Measurements from ENCODE around the gene COL13A1.

Gene COL13A1

DNA sequence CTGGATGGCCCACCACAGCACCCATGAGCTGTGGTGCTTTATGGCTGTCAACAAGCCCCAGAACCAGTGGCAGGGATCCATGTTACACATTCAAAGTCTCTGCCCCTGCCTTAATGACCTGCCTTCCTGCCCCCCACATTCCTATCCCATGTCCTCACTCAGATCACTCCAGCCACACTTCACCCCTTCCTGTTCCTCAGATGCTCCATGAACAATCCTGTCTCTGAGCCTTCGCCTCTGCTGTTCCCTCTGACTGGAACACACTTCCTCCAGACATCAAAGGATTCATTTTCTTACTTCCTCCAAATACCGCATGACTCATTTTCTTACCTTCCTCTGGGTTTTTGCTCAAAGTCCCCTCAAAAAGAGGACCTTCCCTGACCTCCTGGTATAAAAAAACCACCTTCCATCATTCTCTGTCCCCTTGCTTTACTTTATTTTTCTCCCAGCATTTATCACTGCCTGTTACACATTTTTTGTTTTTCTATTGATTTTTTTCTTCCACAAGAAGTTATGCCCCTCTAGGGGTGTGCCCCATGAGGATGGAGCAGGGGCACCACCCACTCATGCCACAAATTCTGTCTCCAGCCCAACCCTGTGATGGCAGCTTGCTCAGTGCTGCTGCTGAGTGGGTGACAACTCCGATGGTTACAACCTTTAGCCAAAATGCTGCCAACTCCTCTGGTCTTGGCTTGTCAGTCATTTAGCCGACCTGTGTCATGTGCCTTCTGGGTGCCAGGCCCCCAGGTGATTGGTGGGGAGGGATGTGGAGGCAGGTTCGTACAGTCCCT lies 18.2 kb downstream of the COL13A1 start:
- Histone ChIP-seq H3K4me3 (replicated peaks; ENCODE audit: low read depth, low read length) (no peak overlapping the region), H3K27me3 (replicated peaks; ENCODE audit: control insufficient read depth, insufficient read depth, low read length) (no peaks in the 10 kb centered on the region; the same call in none of the 2 replicates), H3K36me3 (ENCODE audit: control insufficient read depth, insufficient read depth, low read length) (no peaks in the 10 kb centered on the region)
- DNase-seq (ENCODE audit: extremely low read depth, insufficient read length) = no peak
- TF ChIP-seq, protein P1, sequence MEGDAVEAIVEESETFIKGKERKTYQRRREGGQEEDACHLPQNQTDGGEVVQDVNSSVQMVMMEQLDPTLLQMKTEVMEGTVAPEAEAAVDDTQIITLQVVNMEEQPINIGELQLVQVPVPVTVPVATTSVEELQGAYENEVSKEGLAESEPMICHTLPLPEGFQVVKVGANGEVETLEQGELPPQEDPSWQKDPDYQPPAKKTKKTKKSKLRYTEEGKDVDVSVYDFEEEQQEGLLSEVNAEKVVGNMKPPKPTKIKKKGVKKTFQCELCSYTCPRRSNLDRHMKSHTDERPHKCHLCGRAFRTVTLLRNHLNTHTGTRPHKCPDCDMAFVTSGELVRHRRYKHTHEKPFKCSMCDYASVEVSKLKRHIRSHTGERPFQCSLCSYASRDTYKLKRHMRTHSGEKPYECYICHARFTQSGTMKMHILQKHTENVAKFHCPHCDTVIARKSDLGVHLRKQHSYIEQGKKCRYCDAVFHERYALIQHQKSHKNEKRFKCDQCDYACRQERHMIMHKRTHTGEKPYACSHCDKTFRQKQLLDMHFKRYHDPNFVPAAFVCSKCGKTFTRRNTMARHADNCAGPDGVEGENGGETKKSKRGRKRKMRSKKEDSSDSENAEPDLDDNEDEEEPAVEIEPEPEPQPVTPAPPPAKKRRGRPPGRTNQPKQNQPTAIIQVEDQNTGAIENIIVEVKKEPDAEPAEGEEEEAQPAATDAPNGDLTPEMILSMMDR (IDR thresholded peaks at IDR 0.05; ENCODE audit: insufficient read depth, low read length, poor library complexity, severe bottlenecking) = no peak

DNA sequence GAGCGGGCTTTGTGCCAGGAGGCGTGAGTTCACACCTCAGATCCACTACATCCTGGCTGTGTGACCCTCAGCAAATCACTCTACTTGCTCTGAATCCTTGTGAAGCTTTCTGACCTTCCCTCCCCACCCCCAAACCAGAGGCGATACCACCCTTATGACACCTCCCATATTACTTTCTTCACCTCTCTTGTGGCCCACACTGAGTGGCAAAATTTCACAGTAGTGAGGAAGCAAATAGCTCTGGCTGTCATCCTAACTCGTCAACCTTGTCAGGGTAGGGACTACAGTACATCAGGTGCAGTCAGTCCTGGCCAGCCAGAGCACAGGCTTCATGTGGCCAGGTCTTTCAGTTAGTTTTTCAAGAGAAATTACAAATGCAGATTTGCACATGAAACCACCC lies 19.1 kb downstream of the COL13A1 start:
- Histone ChIP-seq H3K36me3 (ENCODE audit: control insufficient read depth, insufficient read depth, low read length) (no peaks in the 10 kb centered on the region), H3K4me3 (replicated peaks; ENCODE audit: low read depth, low read length) (no peak overlapping the region), H3K27me3 (replicated peaks; ENCODE audit: control insufficient read depth, insufficient read depth, low read length) (no peaks in the 10 kb centered on the region; the same call in none of the 2 replicates)
- DNase-seq (ENCODE audit: extremely low read depth, insufficient read length) = no peak
- TF ChIP-seq, protein P1 (IDR thresholded peaks at IDR 0.05; ENCODE audit: insufficient read depth, low read length, poor library complexity, severe bottlenecking) = no peak

DNA sequence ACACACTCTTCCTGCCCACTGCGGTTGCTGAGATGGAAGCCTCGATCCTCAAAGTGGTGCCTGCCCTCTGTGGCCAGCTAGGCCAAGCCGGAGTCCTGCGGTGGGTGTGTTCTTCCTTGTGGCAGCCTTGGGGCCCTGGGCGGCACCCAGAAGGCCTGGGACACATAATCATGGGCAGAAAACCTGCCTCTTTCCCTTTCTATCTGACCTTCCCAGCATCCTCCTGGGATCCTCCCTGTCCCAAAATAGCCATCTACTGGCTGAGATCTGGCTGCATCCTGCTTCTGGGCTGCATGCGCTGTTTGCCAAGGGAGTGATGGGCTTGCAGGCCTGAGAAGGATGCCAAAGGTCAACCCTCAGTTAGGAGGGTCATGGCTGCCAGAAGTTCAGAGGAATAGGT lies 23.9 kb downstream of the COL13A1 start:
- DNase-seq (ENCODE audit: extremely low read depth, insufficient read length) = no peak
- Histone ChIP-seq H3K4me3 (replicated peaks; ENCODE audit: low read depth, low read length) (no peak overlapping the region), H3K36me3 (ENCODE audit: control insufficient read depth, insufficient read depth, low read length) (no peaks in the 10 kb centered on the region), H3K27me3 (replicated peaks; ENCODE audit: control insufficient read depth, insufficient read depth, low read length) (no peaks in the 10 kb centered on the region; the same call in none of the 2 replicates)
- TF ChIP-seq, protein P1 (IDR thresholded peaks at IDR 0.05; ENCODE audit: insufficient read depth, low read length, poor library complexity, severe bottlenecking) = no peak

DNA sequence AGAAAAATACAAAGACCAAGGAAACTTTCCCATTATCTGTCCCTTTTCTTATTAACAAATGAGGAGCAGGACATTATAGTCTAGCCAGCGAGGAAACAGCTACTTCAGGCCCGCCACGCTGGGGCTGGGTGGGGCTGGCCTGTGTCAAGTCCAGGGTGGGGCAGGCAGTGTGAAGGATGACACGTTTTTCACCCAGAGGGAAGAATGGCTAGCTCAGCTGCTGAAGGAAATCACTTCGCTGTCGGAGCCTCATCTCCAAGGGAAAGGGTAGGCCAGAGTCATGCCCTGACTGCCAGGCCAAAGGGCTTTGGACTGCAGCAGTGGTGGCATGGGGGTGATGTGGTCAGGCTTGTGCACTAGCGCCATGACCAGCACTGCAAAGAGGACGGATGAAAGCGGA lies 24.4 kb downstream of the COL13A1 start:
- Histone ChIP-seq H3K4me3 (replicated peaks; ENCODE audit: low read depth, low read length) (no peak overlapping the region), H3K27me3 (replicated peaks; ENCODE audit: control insufficient read depth, insufficient read depth, low read length) (no peaks in the 10 kb centered on the region; the same call in none of the 2 replicates), H3K36me3 (ENCODE audit: control insufficient read depth, insufficient read depth, low read length) (no peaks in the 10 kb centered on the region)
- DNase-seq (ENCODE audit: extremely low read depth, insufficient read length) = no peak
- TF ChIP-seq, protein P1 (IDR thresholded peaks at IDR 0.05; ENCODE audit: insufficient read depth, low read length, poor library complexity, severe bottlenecking) = no peak

DNA sequence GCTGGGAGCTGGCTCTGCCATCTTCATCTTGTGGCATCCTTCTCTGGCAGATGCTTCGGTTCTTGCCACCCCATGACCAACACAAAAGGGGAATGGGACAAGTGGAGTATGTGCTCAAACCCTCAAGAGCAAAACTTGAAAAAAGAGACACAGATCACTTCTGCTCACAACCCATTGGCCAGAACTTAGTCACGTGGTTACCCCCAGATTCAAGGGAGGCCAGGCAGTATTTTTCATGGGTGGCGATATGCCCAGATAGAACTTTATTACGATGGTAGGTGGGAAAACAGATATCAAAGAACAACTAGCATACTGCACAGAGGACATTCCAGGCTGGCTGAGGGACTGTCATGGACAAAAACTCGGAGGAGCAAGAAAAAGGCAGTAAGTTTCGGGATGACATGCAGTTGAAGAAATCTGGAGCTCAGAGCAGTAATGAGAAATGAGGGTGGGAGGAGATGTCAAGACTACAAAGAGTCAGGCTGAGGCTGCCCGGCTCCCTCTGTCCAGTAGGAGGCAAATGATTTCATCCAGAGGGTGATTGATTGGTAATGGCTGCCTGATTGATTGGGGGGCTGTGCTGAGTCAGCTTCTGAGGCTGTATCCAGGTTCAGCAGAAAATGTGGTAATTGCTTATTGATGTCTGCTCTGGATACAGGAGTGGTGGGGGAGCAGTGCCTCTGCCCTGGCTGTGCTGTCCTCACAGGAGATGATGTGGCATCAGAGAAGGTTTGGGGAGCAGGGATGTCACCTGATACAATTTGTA lies 25.3 kb downstream of the COL13A1 start:
- no peak for DNase-seq (ENCODE audit: extremely low read depth, insufficient read length)
- Histone ChIP-seq H3K4me3 (replicated peaks; ENCODE audit: low read depth, low read length) (no peak overlapping the region), H3K36me3 (ENCODE audit: control insufficient read depth, insufficient read depth, low read length) (no peaks in the 10 kb centered on the region), H3K27me3 (replicated peaks; ENCODE audit: control insufficient read depth, insufficient read depth, low read length) (no peaks in the 10 kb centered on the region; the same call in none of the 2 replicates)
- TF ChIP-seq, protein P1 (IDR thresholded peaks at IDR 0.05; ENCODE audit: insufficient read depth, low read length, poor library complexity, severe bottlenecking) = no peak
